Liver (tissue), 9 donors: ENCODE data around the gene BCL3. TPM values are rescaled to one million over a fixed set of nuclear protein-coding genes. Genes with fewer than 3 reads are reported as not detected.

Experiments
- DNase-seq: peaks from one replicate; pipeline ENCODE4 v3.0.0-alpha.2; 2017; ENCODE audit warnings: low spot score
- H3K27ac ChIP-seq, 2 donors: one replicate each; pipeline ENCODE4 v1.7.0; 2013; ENCODE audit warnings: inconsistent platforms in 2 of 2, low read length in 2 of 2, control low read depth in 1 of 2, low read depth in 1 of 2, mild to moderate bottlenecking in 1 of 2
- H3K27me3 ChIP-seq, 4 donors: one replicate each; pipeline versions ENCODE4 v1.6.1 to v1.7.0; 2013; ENCODE audit warnings: low read length in 3 of 4, inconsistent platforms in 1 of 4, mild to moderate bottlenecking in 1 of 4, moderate library complexity in 1 of 4; ENCODE audit not compliant: control insufficient read depth in 4 of 4, insufficient read depth in 4 of 4
- H3K36me3 ChIP-seq, 4 donors: one replicate each; pipeline versions ENCODE4 v1.6.1 to v1.7.0; 2013; ENCODE audit warnings: low read length in 3 of 4, mild to moderate bottlenecking in 3 of 4, low read depth in 1 of 4, moderate library complexity in 1 of 4; ENCODE audit not compliant: control insufficient read depth in 4 of 4, insufficient read depth in 3 of 4
- H3K4me1 ChIP-seq, 4 donors: one replicate each; pipeline versions ENCODE4 v1.6.1 to v1.7.0; 2013; ENCODE audit warnings: low read length in 3 of 4, mild to moderate bottlenecking in 3 of 4, moderate library complexity in 1 of 4; ENCODE audit not compliant: control insufficient read depth in 4 of 4, insufficient read depth in 4 of 4
- H3K4me3 ChIP-seq, 3 donors: one replicate each; pipeline versions ENCODE4 v1.6.1 to v1.7.0; 2013; ENCODE audit warnings: low read length in 3 of 3, control low read depth in 1 of 3, low read depth in 1 of 3, mild to moderate bottlenecking in 1 of 3
- H3K9ac ChIP-seq, 2 donors: one replicate each; pipeline ENCODE4 v1.7.0; 2013; ENCODE audit warnings: low read length in 2 of 2, mild to moderate bottlenecking in 2 of 2, moderate library complexity in 2 of 2, control low read depth in 1 of 2, low read depth in 1 of 2
- H3K9me3 ChIP-seq, 4 donors: one replicate each; pipeline versions ENCODE4 v1.6.1 to v1.7.0; 2013; ENCODE audit warnings: low read length in 3 of 4; ENCODE audit not compliant: control insufficient read depth in 4 of 4
- EGR1 ChIP-seq, 2 donors: IDR thresholded peaks; 2 replicates each; pipeline ENCODE4 v1.6.1; 2016 to 2018; ENCODE audit warnings: antibody characterized with exemption in 2 of 2, low read depth in 2 of 2
- FOXA1 ChIP-seq: IDR thresholded peaks from 2 replicates; pipeline ENCODE4 v1.6.1; 2016; ENCODE audit warnings: antibody characterized with exemption
- FOXA2 ChIP-seq: IDR thresholded peaks from 2 replicates; pipeline ENCODE4 v1.6.1; 2016; ENCODE audit warnings: antibody characterized with exemption
- GABPA ChIP-seq, 2 donors: IDR thresholded peaks in 1 of 2; conservative IDR thresholded peaks in 1 of 2; 2 replicates each; pipeline ENCODE4 v1.6.1; 2016; ENCODE audit warnings: antibody characterized with exemption in 2 of 2, mild to moderate bottlenecking in 1 of 2, moderate library complexity in 1 of 2
- HNF4A ChIP-seq, 2 donors: conservative IDR thresholded peaks; 2 replicates each; pipeline ENCODE4 v1.6.1; 2016; ENCODE audit warnings: antibody characterized with exemption in 2 of 2, mild to moderate bottlenecking in 2 of 2
- HNF4G ChIP-seq: IDR thresholded peaks from 2 replicates; pipeline ENCODE4 v1.6.1; 2016; ENCODE audit warnings: antibody characterized with exemption
- JUND ChIP-seq, 2 donors: IDR thresholded peaks; 2 replicates each; pipeline ENCODE4 v1.6.1; 2016; ENCODE audit warnings: antibody characterized with exemption in 2 of 2
- NR2F2 ChIP-seq: IDR thresholded peaks from 2 replicates; pipeline ENCODE4 v1.6.1; 2016; ENCODE audit warnings: antibody characterized with exemption
- RAD21 ChIP-seq, 2 donors: IDR thresholded peaks; 2 replicates each; pipeline ENCODE4 v1.6.1; 2016; ENCODE audit warnings: antibody characterized with exemption in 2 of 2, mild to moderate bottlenecking in 2 of 2
- RXRA ChIP-seq, 2 donors: IDR thresholded peaks; 2 replicates each; pipeline ENCODE4 v1.6.1; 2017 to 2018; ENCODE audit warnings: antibody characterized with exemption in 2 of 2, mild to moderate bottlenecking in 1 of 2
- TAF1 ChIP-seq: conservative IDR thresholded peaks from 2 replicates; pipeline ENCODE4 v1.6.1; 2016; ENCODE audit warnings: antibody characterized with exemption, mild to moderate bottlenecking
- YY1 ChIP-seq: IDR thresholded peaks from 2 replicates; pipeline ENCODE4 v1.6.1; 2016; ENCODE audit warnings: antibody characterized with exemption, mild to moderate bottlenecking
- ZBTB33 ChIP-seq: IDR thresholded peaks from 2 replicates; pipeline ENCODE4 v1.6.1; 2016; ENCODE audit warnings: antibody characterized with exemption
- WGBS: extraction: QIAGEN DNeasy Blood & Tissue Kit; methylation state at CpG from one replicate; pipeline ENCODE4 v1.1.7; 2013; 5-methylcytosine and 5-hydroxymethylcytosine counted together
- polyA plus RNA-seq, 2 donors: library from polyadenylated mRNA; stranded (reverse) in 1 of 2; unstranded in 1 of 2; fragments of 200-250 nt in 1 of 2; fragments of >200 nt in 1 of 2; fragmentation: Nextera tagmentation in 1 of 2; extraction: Ambion mirVana in 1 of 2; gene quantifications; one replicate each; pipeline versions ENCODE4 v1.2.1 to v1.2.3, GENCODE V29; 2013 to 2015
- total RNA-seq, 2 donors: library from RNA; depleted of rRNA; stranded (reverse); fragments of >200 nt; gene quantifications; one replicate each; pipeline ENCODE4 v1.2.3, GENCODE V29; 2014
- TF ChIP-seq, protein P1 (sequence below): IDR thresholded peaks from 2 replicates; pipeline ENCODE4 v1.6.1; 2016; ENCODE audit warnings: antibody characterized with exemption, mild to moderate bottlenecking
- TF ChIP-seq, protein P2 (sequence below): fragments of 150-350 bp; IDR thresholded peaks from 2 replicates; pipeline ENCODE4 v1.5.1; 2017; ENCODE audit warnings: improper control_type of control experiment, low read depth, low read length; ENCODE audit not compliant: missing input control
- donor health status: healthy.
- donor health status: healthy.
- donor health status: healthy.
- donor health status: healthy.
- donor health status: healthy.

The BCL3 gene
- total and polyA plus RNA-seq, 4 donors = 4.5 to 63.6 (median 19.7) TPM

- TF ChIP-seq TAF1 (no peak), RXRA (IDR thresholded peaks at IDR 0.05) (no peak), RAD21 (IDR thresholded peaks at IDR 0.05) (no peak), EGR1 (IDR thresholded peaks at IDR 0.05; ENCODE audit: low read depth in 2 of 2) (no peak), JUND (IDR thresholded peaks at IDR 0.05) (no peak), YY1 (no peak), FOXA2 (no peak), HNF4G (no peak), FOXA1 (no peak), NR2F2 (no peak), GABPA (IDR thresholded peaks at IDR 0.05 in 1 of 2, conservative IDR thresholded peaks at IDR 0.05 in 1 of 2) (no peak), ZBTB33 (no peak), HNF4A (conservative IDR thresholded peaks at IDR 0.05) (no peak)
- TF ChIP-seq, protein P1, sequence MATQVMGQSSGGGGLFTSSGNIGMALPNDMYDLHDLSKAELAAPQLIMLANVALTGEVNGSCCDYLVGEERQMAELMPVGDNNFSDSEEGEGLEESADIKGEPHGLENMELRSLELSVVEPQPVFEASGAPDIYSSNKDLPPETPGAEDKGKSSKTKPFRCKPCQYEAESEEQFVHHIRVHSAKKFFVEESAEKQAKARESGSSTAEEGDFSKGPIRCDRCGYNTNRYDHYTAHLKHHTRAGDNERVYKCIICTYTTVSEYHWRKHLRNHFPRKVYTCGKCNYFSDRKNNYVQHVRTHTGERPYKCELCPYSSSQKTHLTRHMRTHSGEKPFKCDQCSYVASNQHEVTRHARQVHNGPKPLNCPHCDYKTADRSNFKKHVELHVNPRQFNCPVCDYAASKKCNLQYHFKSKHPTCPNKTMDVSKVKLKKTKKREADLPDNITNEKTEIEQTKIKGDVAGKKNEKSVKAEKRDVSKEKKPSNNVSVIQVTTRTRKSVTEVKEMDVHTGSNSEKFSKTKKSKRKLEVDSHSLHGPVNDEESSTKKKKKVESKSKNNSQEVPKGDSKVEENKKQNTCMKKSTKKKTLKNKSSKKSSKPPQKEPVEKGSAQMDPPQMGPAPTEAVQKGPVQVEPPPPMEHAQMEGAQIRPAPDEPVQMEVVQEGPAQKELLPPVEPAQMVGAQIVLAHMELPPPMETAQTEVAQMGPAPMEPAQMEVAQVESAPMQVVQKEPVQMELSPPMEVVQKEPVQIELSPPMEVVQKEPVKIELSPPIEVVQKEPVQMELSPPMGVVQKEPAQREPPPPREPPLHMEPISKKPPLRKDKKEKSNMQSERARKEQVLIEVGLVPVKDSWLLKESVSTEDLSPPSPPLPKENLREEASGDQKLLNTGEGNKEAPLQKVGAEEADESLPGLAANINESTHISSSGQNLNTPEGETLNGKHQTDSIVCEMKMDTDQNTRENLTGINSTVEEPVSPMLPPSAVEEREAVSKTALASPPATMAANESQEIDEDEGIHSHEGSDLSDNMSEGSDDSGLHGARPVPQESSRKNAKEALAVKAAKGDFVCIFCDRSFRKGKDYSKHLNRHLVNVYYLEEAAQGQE = no peak
- TF ChIP-seq, protein P2, sequence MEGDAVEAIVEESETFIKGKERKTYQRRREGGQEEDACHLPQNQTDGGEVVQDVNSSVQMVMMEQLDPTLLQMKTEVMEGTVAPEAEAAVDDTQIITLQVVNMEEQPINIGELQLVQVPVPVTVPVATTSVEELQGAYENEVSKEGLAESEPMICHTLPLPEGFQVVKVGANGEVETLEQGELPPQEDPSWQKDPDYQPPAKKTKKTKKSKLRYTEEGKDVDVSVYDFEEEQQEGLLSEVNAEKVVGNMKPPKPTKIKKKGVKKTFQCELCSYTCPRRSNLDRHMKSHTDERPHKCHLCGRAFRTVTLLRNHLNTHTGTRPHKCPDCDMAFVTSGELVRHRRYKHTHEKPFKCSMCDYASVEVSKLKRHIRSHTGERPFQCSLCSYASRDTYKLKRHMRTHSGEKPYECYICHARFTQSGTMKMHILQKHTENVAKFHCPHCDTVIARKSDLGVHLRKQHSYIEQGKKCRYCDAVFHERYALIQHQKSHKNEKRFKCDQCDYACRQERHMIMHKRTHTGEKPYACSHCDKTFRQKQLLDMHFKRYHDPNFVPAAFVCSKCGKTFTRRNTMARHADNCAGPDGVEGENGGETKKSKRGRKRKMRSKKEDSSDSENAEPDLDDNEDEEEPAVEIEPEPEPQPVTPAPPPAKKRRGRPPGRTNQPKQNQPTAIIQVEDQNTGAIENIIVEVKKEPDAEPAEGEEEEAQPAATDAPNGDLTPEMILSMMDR = no peak
- no peak overlapping the region for H3K27ac ChIP-seq
- H3K27me3 ChIP-seq = no peaks in the 10 kb centered on the region
- H3K36me3 ChIP-seq = no peaks in the 10 kb centered on the region
- H3K4me1 ChIP-seq = peaks cover 0 to 6% (median 3%) of the 10 kb centered on the region in 4 donors
- no peak overlapping the region for H3K4me3 ChIP-seq
- 95% methylated on average over 17 of the region's 17 CpGs for WGBS
- no peak overlapping the region for H3K9ac ChIP-seq
- no peak for DNase-seq
- H3K9me3 ChIP-seq = no peaks in the 10 kb centered on the region
These were observed 45.8 kb upstream of the BCL3 start for GRCh38 chr19:44702551-44703176.
